COLO668 (cell line): Measurements from ENCODE around the gene PARVG.
"Not testable (repeated sequence)": the region's sequence is repeated elsewhere in the genome, so short reads cannot be mapped to it uniquely, and the experiment has no call there.

Source experiments
- DNase-seq: peaks from one replicate; lab custom pipeline; 2025; ENCODE audit not compliant: unreplicated experiment; lab: John Stamatoyannopoulos, UW

PARVG gene

DNA sequence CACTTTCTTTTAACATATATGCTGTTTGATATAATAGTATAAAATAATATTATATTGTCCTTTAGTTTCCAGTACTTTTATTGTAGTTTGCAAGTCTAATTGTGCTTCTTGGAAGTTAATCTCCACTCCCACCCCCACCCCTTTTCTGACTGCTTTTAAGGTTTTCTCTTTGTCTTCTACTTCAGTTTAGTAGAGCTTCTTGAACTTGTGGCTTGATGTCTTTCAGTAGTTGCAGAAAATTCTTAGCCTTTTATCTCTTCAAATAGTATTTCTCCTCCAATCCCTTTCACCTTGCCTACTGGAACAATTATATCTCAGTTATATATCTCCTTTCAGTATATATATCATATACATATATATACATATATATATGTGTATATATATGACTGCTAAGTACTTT lies 56.6 kb downstream of the PARVG start:
- DNase-seq, result no peak

DNA sequence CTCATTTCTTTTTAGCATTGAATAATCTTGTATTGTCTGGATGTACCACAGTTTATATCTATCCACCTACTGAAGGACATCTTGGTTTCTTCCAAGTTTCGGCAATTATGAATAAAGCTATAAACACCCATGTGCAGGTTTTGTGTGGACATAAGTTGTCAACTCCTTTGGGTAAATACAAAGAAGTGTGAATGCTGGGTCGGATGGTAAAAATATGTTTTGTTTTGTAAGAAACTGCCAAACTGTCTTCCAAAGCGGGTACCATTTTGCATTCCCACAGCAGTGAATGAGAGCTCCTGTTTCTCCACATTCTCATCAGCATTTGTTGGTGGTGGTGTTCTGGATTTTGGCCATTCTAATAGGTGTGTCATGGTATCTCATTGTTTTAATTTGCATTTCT lies 60.4 kb downstream of the PARVG start:
- not testable (repeated sequence) for DNase-seq

DNA sequence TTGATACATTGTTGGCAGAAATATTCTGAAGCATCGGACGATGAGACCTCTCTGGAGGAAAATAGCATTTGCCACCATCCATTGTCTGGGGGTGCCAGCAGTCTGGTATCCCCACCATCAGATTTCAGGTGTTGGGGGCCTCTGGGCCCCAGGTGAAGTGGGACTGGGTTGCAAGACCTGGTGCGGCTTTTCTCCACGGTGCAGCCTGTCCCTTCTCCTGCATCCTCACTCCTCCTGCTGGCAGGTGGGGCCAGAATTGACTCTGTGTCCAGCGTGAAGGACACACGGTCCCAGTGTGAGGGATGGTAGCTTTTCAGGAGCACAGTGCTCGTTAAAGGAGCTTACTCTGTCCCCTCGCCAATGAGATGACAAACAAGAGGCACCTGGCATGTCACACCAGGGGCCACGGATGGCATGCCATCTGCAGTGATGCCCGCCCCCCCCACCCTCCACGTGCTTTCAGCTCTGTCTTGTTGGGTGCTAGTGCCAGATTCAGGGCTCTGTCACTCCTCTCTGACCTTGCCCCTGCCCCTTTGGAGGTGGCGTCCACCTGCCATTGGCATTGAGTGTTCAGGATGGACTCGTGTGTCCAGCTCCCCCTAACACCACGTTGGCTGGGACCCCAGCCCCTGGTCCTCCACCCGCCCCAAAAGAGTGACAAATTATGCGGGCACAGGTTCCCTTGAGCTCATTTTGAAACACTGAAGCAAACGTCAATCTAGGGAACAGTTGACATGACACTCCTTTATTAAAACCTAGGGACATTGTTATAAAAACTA lies 62.4 kb downstream of the PARVG start:
- DNase-seq, result no peak

DNA sequence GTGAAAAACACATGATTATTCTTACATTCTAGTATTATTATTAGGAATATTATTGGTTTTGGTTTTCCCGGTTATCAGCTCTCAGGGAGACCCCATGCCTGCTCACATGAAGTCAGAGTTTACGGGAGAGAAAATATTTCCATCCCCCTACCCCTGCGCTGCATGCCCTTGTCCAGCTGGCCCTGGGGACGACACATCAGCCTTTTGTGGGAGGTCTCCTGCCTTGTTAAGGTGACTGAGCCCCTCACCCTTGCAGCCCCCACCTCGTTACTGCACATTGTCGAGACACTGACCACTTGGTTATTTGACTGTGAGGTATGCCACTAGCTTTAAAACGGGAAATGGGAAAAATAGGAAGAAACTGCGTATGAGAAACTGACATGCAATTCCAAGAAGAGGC lies 63.0 kb downstream of the PARVG start:
- DNase-seq, result no peak

DNA sequence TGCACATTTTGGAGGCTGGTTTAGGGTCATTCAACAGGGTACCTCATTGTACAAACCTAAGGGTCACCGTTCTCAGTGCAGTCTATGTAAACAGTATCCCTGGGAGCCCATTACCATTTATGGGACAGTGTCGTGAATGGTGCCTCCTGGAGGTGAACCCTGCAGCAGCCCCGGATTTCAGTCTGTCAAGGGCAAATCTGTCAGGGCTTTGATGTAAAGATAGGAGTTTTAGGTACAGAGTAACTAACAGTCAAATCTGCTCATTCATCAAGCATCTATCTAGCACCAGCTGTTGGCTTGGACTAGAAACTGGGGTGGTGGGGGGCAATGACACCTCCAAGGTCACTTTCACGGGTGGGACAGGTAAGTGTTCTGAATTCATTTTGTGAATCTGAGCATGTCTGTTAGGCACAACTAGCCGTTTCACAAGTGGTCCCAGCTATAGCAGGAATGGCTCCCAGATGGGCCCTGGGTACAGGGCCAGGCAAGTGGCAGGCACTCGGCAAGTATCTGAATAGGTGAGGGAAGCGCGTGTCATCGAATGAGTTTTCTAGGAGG lies 63.6 kb downstream of the PARVG start:
- DNase-seq, result no peak

DNA sequence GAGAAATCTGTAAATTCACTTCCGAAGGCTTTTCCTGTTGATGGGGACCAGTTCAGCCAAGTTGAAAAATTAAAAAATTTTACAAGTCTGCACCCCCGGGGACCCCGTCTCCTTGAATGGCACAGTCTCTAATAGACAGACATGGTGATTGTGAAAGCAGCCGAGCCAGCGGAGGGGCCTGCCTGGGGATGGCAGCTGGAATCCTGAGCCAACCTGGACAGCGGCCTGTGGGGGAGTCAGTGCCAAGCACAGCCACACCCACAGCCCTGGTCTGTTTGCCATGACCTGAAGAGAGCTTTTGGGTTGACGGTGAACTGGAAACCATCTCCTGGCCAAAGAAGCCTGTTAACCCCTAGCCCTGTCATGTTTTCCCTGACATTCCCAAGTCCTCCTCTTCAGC lies 64.7 kb downstream of the PARVG start:
- no peak for DNase-seq

DNA sequence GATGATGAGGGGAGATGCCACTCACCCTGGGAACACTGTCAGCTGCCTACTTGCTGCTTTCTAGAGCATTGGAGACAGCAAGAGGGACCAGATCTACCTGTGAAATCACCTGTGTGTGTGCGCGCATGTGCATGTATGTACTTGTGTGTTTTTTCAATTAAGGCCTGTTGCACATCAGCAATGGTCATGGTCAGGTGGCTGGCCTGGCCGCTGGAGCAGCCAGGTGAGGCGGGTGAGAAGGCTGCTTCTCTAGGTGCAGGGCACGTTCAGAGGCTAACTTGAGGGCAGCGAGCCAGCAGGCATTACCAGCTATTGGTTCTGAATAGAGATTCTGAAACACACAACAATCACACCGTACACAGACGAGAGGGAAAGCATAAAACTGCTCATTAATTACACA lies 65.1 kb downstream of the PARVG start:
- DNase-seq, result peak; percentile 10

DNA sequence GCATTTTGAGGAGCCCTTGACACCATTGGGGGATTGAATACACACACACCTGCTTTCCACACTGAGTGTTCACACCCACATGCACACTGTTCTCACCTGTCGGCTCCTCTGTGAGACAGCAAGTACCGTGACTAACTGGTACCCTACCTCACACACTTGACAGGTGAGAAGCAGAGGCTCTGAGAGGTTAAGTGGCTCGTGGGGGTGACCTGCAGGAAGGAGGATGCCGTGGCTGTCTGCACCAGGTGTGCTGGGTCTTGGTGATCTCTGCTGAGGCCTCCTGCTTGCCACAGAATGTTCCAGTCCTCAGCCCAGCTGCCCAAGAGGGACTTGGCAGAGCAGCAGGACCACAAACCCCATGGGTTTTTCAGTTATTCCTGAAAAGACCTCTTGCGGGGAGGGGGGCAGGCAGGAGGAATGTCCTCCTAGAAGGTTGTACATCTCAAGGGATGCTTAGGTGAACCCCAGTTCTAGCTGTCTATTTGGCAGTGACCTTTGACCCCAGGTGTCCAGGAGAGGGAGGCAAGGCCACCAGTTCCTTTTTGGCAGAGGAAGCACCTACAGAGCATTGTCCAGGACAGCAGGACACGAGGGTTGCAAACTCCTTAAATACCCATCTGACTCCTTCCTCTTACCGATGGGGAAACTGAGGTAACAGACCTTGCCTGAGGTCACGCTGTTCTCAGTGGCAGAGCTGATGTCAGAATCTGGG lies 66.0 kb downstream of the PARVG start:
- peak; percentile 80 for DNase-seq

DNA sequence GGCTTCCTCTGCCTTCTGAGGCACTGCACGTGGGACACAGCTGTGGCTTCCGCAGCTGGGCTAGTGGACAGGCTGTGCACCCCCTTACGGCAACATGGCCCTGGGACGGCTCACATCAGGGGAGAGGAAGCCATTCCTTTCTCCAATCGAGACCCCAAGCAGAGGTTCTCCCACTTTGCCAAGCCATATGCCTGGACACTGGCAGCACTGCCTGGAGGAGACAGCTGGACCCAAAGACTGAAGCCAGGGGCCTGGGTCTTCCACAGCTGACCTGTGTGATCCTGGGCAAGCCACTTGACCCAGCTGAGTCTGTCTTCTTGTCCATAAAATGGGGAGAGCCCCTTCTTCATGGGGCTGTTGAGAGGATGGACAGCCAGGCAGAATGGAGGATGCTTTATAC lies 66.6 kb downstream of the PARVG start:
- DNase-seq, result no peak

DNA sequence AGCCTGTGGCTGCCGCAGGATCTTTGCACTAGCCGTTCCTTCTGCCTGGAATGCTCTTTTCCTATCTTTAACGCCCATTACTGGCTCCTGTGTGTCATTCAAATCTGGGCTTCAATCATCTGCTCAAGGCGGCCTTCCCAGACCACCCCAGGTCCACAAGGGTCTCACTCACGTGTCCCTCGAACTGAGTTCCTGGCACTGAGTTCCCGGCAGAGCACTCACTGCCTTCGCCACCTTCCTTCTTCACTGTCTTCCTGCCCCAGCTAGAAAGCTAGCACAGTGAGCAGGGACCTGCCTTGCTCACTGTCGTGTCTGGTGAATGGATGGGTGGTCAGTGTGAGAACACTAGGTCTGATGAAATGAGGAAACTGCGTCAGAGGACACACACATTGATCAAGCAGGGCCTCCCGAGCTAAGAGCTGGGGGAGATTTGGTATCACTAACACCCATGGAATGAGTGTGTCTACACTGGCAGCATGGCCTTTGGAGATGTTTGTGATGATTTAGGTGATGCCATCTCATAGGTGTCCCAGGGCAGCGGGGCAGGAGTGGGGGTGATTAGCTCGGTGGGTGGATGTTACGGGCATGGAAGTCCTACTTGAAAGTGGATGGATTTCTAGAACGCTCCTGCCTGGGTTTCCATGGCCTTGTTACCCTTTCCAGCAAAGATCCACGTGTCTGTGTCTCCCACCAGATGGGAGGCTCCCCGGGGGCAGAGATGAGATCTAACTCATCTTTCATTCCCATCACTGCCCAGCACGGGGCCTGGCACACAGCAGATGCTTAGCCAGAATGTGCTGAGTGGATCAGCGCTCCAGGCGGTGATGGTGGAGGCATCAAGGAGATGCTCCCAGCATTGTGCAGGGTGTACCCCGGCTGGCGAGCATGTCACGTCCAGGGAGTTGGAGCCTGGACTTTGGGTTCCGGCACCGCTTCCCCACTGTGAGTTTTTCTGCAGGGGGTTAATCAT lies 67.5 kb downstream of the PARVG start:
- DNase-seq, result no peak

DNA sequence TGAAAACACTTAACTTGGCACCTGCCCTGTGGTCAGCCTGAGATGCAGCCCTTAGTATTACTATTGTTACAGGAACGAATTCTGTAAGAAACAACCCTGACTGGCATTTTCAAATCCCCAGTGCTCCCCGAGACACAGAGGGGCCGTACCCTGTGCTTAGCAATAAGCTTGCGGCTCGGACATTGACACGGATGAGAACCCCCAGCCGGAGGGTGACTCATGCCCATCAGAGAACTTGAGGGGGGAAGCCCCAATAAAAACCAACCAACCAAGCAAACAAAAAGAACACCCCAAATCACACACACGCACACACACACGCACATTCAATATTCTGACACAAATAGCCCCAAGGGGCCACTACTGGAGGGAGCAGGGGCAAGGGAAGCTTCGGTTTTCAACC lies 68.2 kb downstream of the PARVG start:
- DNase-seq, result peak; percentile 54

DNA sequence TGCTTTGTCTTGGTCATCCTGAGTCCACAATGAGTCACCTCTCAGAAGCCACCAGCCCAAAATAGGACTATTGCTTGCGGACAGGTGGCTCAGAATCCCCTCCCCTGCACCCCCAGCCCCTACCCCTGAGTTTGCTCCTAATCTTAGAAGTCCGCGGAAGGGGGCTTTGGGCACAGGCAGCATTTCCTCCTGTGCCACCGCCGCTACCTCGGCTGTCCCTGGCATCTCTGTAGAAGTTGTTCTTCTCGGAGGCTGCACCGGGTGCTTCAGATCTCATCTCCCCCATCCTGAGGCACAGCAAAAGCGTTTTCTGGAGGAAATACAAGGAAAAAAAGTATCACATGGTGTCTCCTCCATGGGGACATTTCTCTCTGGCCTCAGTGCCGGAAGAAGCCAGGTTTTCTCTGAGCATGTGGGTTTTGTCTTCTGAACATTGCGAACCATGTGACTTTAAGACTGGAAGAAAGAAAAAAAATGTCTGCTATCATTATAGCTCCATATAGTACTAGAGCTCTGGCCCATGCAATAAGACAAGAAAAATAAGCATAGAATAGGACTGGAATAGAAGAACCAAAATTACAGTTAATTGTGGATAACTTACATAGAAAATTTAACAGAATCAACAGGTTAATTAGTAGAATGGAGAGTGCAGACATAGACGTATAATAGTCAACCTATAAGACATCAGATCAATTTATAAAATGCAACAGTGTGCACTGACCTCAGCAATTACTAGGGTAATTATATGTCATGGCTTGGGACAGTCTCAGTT lies 68.8 kb downstream of the PARVG start:
- DNase-seq, result no peak

DNA sequence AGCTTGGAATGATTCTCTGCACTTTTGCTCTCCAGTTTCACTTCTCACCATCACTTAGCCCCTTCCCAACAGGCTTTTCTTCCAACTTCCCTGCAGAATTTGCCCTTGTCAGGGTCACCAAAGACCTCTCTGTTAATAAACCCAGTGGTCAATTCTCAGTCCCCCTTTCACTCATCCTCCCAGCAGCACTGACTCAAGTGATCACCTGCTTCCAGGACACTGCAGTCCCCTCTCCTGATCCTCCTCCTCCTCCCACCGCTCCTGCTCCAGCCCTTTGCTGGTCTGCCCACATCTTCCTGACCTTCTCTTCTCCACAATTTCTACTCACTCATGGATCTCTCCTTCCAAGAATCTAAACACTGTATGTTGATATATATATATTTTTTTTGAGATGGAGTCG lies 74.1 kb downstream of the PARVG start:
- DNase-seq, result no peak

DNA sequence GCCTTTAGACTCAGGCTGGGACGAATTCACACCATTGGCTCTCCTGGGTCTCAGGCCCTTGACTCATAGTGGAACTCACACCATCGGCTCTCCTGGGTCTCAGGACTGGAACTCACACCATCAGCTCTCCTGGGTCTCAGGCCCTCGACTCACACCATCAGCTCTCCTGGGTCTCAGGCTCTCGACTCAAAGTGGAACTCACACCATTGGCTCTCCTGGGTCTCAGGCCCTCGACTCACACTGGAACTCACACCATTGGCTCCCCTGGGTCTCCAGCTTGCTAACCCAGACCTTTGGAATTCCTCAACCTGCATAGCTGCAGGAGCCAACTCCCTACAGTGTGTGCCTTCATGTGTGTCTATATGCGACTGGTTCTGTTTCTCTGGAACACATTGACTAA lies 75.4 kb downstream of the PARVG start:
- DNase-seq, result no peak

DNA sequence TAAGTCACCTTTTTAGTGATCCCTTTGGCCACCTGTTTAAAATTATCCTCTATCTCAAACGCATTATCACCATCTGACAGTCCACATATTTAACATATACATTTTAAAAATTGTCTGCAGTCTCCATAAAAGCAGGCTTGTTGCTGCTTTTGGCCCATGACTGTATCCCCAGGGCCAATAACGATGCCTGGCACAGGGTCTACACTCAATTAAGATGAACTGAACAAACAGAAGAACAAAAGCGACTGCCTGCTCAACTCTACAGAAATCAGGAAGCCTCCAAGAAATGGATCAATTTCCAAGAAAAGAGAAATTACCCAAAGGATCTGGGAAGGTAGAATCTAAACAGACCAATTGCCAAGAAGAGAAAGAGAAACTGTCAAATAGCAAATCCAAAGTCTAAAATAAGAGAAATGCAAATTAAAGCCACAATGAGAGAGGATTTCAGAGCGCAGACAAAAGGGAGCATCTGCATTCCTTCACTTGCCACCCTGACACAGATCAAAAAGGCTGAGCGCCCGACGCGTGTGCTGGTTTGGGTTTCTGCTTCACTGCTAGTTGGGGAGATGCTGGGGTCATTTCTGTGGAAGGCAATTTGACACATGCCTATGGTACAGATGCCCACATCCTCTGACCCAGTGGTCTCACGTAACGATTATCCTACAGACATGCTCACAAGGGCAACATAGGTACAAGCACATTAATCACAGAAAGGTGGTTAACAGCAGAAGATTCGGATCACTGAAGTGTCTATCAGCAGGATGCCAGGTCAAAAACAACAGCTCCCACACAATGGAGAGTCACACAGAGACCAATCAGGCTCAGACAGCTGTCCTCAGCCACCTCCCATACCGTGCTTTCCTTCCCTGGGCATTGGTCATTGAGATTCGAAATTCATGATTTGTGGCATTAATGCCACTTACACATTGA lies 76.1 kb downstream of the PARVG start:
- no peak for DNase-seq
